T-helper 17 cell (primary cell): ENCODE measurements around the gene PKM. TPM values are rescaled to one million over a fixed set of nuclear protein-coding genes. Genes with fewer than 3 reads are reported as not detected.

ENCODE experiments used
- ATAC-seq: fragments of 150-1000 bp; cut with Tn5 transposase; 2 replicates; pipeline ENCODE4 v1.10.0; 2021; ENCODE audit warnings: mild to moderate bottlenecking, moderate library complexity
- DNase-seq, 3 donors: peaks; one replicate each; pipeline versions ENCODE4 v3.0.0 to v3.0.0-alpha.2; 2020 to 2021
- H3K9me3 ChIP-seq: one replicate; pipeline ENCODE4 v1.7.0; 2013; ENCODE audit warnings: low read length, mild to moderate bottlenecking; ENCODE audit not compliant: control insufficient read depth, poor library complexity, severe bottlenecking
- H3K27ac Mint-ChIP-seq: one replicate; pipeline ENCODE4 v1.8.0; 2022; ENCODE audit warnings: mild to moderate bottlenecking, moderate library complexity, mixed read lengths
- H3K27me3 Mint-ChIP-seq: one replicate; pipeline ENCODE4 v1.8.0; 2022; ENCODE audit warnings: mixed read lengths
- H3K36me3 Mint-ChIP-seq: one replicate; pipeline ENCODE4 v1.8.0; 2022; ENCODE audit warnings: low read depth, mixed read lengths
- H3K4me1 Mint-ChIP-seq: one replicate; pipeline ENCODE4 v1.8.0; 2022; ENCODE audit warnings: mild to moderate bottlenecking, mixed read lengths
- H3K4me3 Mint-ChIP-seq: one replicate; pipeline ENCODE4 v1.8.0; 2022; ENCODE audit warnings: mild to moderate bottlenecking, moderate library complexity, mixed read lengths
- total RNA-seq, 4 donors: library from RNA in 2 of 4; stranded (reverse) in 2 of 4; gene quantifications; one replicate each; pipeline ENCODE4 v1.2.3 and lab custom pipeline; 2022 to 2026

PKM gene
- total RNA-seq, 2 donors from 2014 or later = 343 to 428 TPM

DNA sequence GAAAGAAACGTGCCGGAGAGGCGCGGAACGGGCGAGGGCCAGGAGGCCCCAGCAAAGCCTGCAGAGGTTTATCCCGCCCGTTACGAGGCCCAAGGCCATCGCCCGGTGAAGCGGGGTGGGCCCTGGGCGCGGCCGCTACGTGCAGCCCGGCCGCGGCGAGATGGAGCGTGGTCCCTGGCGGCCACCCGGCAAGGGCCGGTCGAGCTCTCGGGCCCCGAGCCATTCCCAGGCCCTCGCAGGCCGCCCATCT is 1.1 kb downstream of the PKM start:
- peaks cover 3% of the 10 kb centered on the region for H3K36me3 Mint-ChIP-seq
- no peak for DNase-seq
- peak overlapping the region; percentile 100 for H3K27ac Mint-ChIP-seq
- H3K27me3 Mint-ChIP-seq = no peaks in the 10 kb centered on the region
- H3K4me3 Mint-ChIP-seq = peak overlapping the region; percentile 99
- H3K4me1 Mint-ChIP-seq = peaks cover 50% of the 10 kb centered on the region
- no peak for ATAC-seq
- H3K9me3 ChIP-seq = no peaks in the 10 kb centered on the region

DNA sequence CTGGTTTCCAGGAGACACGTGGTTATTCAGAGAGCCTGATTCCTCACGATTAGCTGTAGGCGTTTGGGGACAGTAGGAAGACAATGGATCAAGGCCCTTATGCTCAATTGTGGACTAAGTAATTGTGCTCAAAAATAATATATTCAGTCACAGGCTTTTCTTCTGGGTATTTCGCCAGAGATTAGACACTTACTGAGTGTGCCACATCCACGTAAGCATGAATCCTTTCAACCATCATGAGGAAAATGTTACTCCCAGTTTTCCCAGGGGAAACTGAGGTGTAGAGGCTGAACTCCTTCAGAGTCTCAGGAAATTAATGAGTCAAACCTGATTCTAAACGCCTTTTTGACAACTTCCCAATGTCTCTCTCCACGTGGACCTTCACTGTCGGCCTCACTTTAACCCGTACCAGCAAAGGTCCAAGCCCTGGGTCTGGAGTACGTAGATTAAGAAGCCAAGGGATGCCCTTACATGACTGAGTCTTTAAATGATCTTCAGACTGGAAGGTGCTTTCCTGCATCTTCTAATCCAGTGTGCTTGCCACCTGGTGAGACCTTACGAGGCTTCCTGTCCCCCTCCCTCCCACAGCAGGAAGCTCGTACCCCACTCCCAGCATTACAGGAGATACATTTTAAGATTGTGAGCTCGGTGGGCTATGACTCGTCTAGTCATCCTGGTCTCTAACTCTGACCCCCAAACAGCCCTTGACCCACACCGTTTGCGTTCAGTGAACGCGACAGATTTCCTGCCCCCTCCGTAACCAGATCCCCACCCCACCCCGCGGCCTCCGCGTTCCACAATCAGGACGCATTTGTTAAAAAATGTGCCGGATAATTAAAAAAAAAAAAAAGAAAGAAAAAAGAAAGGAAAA is 1.7 kb downstream of the PKM start:
- Mint-ChIP-seq H3K4me1 (peaks cover 51% of the 10 kb centered on the region), H3K36me3 (peaks cover 3% of the 10 kb centered on the region), H3K27me3 (no peaks in the 10 kb centered on the region), H3K4me3 (peak overlapping the region; percentile 99), H3K27ac (peak overlapping the region; percentile 100)
- DNase-seq (peak; percentile 15 to 44 (median 22)), ATAC-seq (peak; percentile 6)
- H3K9me3 ChIP-seq = no peaks in the 10 kb centered on the region

DNA sequence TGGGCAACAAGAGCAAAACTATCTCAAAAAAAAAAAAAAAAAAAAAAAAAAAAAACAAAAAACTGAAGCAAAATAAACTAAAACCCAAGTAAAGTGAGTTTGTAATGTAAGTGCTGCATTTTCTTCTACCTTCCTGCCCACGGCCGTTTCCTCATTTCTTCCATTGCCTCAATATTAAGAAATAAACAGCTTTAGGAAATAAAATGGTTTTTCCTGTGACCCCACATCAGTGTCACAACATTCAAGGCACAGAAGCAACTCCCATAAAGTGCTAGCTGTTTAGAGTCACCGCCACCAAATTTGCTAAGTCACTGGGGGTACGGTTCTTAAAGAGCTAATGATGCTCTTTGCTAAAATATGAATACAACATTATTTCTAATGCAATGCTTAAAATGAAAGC is 3.3 kb downstream of the PKM start:
- DNase-seq (no peak), ATAC-seq (no peak)
- H3K9me3 ChIP-seq = no peaks in the 10 kb centered on the region
- H3K27ac Mint-ChIP-seq = peak overlapping the region; percentile 100
- H3K27me3 Mint-ChIP-seq = no peaks in the 10 kb centered on the region
- H3K36me3 Mint-ChIP-seq = peaks cover 3% of the 10 kb centered on the region
- H3K4me1 Mint-ChIP-seq = peaks cover 60% of the 10 kb centered on the region
- peak overlapping the region; percentile 99 for H3K4me3 Mint-ChIP-seq

DNA sequence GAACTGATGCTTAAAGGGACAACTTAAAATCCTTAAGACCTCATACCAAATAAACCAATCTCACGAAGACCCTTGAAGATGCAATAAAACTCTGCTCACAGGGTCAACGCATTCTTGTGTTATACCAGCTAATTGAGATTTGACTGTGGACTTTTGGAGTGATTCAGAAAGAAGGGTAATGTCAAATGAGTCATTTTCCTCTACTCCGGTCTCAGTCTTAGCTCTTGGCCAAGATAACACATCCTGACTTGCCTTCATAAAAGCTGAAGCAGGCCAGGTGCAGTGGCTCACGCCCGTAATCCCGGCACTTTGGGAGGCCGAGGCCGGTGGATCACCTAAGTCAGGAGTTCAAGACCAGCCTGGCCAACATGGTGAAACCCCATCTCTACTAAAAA is 3.8 kb downstream of the PKM start:
- peak overlapping the region; percentile 99 for H3K4me3 Mint-ChIP-seq
- no peak for DNase-seq
- no peak for ATAC-seq
- H3K36me3 Mint-ChIP-seq = peaks cover 3% of the 10 kb centered on the region
- peaks cover 60% of the 10 kb centered on the region for H3K4me1 Mint-ChIP-seq
- peak overlapping the region; percentile 100 for H3K27ac Mint-ChIP-seq
- H3K9me3 ChIP-seq = no peaks in the 10 kb centered on the region
- H3K27me3 Mint-ChIP-seq = no peaks in the 10 kb centered on the region

DNA sequence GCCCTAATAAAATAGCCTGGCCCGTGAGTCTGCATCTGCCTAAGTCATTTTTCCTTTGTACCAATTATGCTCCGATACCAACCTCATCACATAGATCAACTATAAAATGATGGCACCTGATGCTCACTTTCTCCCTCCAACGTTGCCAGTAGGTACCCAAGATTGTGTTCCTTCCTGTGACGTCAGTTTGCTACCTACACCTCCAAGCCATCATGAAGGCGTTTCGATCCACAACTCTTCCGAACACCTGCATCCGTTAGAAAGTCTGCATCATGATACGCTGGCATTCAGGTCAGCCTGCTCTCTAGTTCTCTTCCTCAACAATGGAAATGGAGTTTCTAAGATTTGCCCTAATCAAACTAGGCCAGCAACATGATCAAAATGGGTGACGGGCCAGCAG is 7.7 kb downstream of the PKM start:
- Mint-ChIP-seq H3K27ac (peak overlapping the region; percentile 88), H3K4me1 (peaks cover 63% of the 10 kb centered on the region), H3K27me3 (no peaks in the 10 kb centered on the region), H3K36me3 (no peaks in the 10 kb centered on the region), H3K4me3 (peak overlapping the region; percentile 65)
- no peak for DNase-seq
- H3K9me3 ChIP-seq = no peaks in the 10 kb centered on the region
- no peak for ATAC-seq

DNA sequence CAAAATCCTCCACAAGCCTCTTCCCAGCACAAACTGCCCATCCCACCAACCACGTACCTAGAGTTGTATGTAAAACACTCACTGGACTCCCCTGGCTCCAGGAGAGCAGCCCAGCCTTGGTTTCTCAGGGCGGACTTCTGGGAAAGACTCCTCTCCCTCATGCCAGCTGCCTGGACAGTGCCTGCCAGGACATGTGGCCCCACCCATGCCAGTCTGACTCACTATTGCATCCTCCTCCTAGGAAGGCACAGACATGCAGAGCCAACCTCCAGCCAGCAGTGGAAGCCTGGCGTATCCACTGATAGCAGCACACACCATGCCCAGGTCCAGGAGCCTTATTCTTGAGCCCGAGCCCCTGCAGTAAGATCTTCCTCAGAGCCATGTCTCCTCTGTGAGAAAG is 8.6 kb downstream of the PKM start:
- H3K27ac Mint-ChIP-seq = peak overlapping the region; percentile 87
- H3K9me3 ChIP-seq = no peaks in the 10 kb centered on the region
- ATAC-seq (no peak), DNase-seq (no peak)
- peaks cover 58% of the 10 kb centered on the region for H3K4me1 Mint-ChIP-seq
- H3K36me3 Mint-ChIP-seq = no peaks in the 10 kb centered on the region
- H3K27me3 Mint-ChIP-seq = no peaks in the 10 kb centered on the region
- H3K4me3 Mint-ChIP-seq = peak overlapping the region; percentile 36

DNA sequence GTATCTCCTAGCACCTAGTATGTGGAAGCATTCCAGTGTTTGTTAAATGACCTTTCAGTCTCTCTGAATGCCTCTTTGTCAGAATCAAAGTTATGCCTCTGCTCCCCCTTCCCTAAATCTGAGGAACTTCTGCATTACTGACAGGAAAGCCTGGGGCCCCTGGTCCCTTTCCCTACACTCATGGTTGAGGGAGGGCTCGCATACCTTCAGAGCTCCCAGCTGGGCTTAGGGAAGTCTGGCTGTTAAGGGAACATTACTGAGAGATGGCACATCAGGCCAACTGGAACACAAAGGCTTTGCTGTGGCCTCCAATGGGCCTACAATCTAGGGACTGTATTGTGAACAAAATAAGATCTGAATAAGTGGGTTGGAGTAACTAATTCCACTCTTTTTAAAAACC is 10.3 kb downstream of the PKM start:
- DNase-seq = no peak
- ATAC-seq = no peak
- Mint-ChIP-seq H3K27me3 (no peaks in the 10 kb centered on the region), H3K27ac (peak overlapping the region; percentile 87), H3K4me1 (peaks cover 45% of the 10 kb centered on the region), H3K4me3 (no peak overlapping the region), H3K36me3 (no peaks in the 10 kb centered on the region)
- H3K9me3 ChIP-seq = no peaks in the 10 kb centered on the region

DNA sequence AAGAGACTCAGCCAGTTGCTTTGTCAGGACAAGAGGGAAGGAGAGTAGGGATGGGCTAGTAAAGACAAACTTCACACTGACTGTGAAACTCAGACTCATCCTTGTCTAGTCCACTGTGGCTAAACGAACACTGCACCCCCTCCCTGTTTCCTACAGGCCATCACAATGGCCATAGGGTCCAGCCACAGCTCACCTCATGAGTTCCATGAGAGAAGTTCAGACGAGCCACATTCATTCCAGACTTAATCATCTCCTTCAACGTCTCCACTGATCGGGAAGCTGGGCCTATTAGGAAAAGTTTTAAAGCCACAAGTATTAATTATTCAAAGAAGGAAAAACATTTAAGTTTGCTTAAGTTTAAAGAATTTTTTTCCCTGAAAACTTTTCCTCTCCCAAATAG is 13.8 kb downstream of the PKM start:
- Mint-ChIP-seq H3K4me3 (no peak overlapping the region), H3K27me3 (no peaks in the 10 kb centered on the region), H3K4me1 (peaks cover 25% of the 10 kb centered on the region), H3K36me3 (no peaks in the 10 kb centered on the region), H3K27ac (peak overlapping the region; percentile 49)
- DNase-seq = no peak
- H3K9me3 ChIP-seq = no peaks in the 10 kb centered on the region
- no peak for ATAC-seq

DNA sequence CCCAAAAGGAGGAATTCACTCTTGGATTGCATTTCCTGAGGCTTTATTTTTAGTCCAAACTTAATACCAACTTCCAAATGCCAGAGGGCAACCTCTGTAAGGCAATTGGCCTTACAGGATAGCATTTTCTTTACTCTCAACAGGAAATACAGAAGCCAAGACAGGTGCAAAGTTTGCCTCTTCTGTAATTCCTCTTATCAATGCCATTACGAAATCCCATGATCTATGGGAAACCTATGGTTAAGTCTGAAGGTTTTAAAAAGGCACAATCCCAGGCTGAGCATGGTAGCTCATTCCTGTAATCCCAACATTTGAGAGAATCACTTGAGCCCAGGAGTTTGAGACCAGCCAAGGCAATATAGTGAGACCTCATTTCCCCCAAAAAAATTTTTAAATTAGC is 14.9 kb downstream of the PKM start:
- Mint-ChIP-seq H3K4me3 (no peak overlapping the region), H3K4me1 (peaks cover 15% of the 10 kb centered on the region), H3K36me3 (no peaks in the 10 kb centered on the region), H3K27me3 (no peaks in the 10 kb centered on the region), H3K27ac (no peak overlapping the region)
- H3K9me3 ChIP-seq = no peaks in the 10 kb centered on the region
- ATAC-seq (no peak), DNase-seq (no peak)

DNA sequence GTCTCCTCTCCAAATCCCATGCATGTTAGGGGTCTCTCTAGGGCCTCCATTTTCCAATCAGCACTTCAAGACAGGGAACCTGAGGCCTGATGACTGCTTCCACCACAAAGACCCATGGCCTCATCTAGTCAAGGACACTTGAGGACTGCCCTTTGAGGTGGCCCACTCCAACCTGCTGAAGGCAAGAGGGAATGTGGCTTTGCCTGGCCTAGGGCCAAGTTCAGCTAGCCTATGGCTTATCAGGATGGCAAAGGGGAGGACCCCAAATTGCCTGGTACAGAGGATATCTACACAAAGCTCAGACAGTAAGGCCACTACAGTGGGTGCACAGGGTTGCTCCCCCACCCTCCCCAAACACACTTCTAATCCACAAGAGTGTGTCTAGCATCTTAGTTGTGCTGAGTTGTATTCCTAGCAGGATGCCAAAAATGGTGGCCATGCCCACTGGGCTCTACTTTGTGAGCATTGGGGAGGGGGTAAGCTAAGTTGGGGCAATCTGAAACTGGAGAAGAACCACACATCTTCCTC is 23.4 kb downstream of the PKM start:
- DNase-seq (no peak), ATAC-seq (no peak)
- Mint-ChIP-seq H3K4me3 (no peak overlapping the region), H3K27ac (peak overlapping the region; percentile 16), H3K4me1 (peaks cover 7% of the 10 kb centered on the region), H3K27me3 (no peaks in the 10 kb centered on the region), H3K36me3 (peaks cover 15% of the 10 kb centered on the region)
- no peaks in the 10 kb centered on the region for H3K9me3 ChIP-seq

DNA sequence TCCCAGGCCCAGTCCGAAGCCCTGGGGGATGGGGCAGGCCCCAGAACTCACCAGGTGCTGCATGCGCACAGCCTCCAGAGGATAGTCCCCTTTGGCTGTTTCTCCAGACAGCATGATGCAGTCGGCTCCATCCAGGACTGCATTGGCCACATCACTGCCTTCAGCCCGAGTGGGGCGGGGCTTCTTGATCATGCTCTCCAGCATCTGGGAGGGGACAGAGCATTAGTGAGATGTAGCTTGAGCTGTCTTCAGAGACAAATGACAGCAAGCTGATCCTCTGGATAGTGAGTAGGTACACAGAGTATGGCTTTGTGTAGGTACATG is 24.4 kb downstream of the PKM start:
- no peak for DNase-seq
- no peak overlapping the region for H3K27ac Mint-ChIP-seq
- no peaks in the 10 kb centered on the region for H3K9me3 ChIP-seq
- ATAC-seq = no peak
- no peaks in the 10 kb centered on the region for H3K27me3 Mint-ChIP-seq
- peaks cover 7% of the 10 kb centered on the region for H3K4me1 Mint-ChIP-seq
- peaks cover 15% of the 10 kb centered on the region for H3K36me3 Mint-ChIP-seq
- H3K4me3 Mint-ChIP-seq = no peak overlapping the region

DNA sequence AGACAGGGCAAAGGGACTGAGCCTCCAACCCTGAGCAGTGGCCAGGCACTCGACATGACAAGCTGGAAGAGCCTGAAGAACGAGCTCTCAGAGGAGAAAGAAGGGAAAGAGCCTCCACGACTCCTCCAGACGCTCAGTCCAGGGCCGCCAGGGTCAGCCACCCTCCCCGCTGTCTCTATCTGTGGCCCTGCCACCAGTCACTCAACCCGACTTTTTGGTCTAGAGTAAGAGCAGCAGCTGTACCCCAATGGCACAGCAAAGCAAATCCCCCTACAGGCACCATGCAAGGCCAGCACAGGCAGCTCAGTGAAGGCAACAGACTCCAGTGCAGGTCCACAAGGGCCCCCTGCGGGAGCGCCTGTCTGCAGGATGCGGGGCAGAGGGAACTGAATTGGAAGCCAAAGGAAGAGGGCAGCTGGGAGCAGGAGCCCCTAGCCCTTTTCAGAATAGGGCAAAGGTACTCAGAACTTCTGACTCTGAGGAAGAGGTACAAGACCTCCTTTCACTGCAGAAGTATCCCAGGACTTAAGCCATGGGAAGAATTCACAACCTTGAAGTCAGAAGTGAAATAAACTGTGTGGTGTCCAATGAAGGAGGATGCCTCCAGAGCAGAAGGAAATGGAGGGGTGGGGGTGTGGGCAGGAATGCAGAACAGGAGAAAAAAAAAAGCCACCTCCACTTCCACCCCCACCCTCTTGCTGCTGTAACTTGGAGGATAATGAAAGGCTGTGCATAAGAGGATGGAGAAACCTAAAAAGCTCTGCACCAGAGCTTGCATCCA is 24.9 kb downstream of the PKM start:
- peaks cover 7% of the 10 kb centered on the region for H3K4me1 Mint-ChIP-seq
- no peaks in the 10 kb centered on the region for H3K9me3 ChIP-seq
- H3K27me3 Mint-ChIP-seq = no peaks in the 10 kb centered on the region
- peaks cover 15% of the 10 kb centered on the region for H3K36me3 Mint-ChIP-seq
- H3K27ac Mint-ChIP-seq = no peak overlapping the region
- no peak for ATAC-seq
- no peak overlapping the region for H3K4me3 Mint-ChIP-seq
- DNase-seq = no peak

DNA sequence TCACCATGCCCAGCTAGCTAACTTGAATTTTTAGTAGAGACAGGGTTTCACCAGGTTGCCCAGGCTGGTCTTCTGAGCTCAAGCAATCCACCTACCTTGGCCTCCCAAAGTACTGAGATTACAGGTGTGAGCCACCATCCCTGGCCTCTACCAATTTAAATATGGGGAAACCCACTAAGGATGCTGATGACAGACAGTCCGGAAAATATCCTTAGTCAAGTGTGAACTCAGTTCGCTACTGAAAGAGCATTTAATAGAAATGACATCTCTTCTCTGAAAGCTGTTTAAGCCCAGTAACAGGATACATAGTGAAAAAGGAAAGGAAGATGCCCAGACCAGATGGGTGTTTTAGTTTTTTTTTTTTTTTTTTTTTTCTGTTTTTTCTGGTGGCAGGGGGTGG is 25.7 kb downstream of the PKM start:
- DNase-seq (no peak), ATAC-seq (no peak)
- no peaks in the 10 kb centered on the region for H3K9me3 ChIP-seq
- Mint-ChIP-seq H3K27me3 (no peaks in the 10 kb centered on the region), H3K36me3 (peaks cover 15% of the 10 kb centered on the region), H3K4me1 (peaks cover 12% of the 10 kb centered on the region), H3K27ac (peak overlapping the region; percentile 27), H3K4me3 (no peak overlapping the region)

DNA sequence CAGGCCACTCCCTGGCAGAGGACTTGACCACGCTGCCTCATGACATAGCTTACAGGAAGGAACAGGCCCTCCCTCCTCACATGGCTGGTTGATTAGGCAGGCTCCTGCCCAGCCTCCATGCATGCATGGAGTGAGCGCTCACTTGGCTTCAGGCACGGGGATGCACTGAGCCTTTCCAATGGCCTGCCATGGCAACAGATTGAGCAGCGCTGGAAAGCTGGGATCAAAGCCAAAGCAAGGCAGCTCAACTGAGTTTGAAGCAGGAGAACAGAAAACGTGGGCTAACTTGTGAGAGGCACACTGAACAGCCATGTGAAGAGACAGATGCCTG is 27.5 kb downstream of the PKM start:
- Mint-ChIP-seq H3K27me3 (no peaks in the 10 kb centered on the region), H3K27ac (peak overlapping the region; percentile 47), H3K4me3 (no peak overlapping the region), H3K36me3 (peaks cover 15% of the 10 kb centered on the region), H3K4me1 (peaks cover 13% of the 10 kb centered on the region)
- DNase-seq (no peak), ATAC-seq (no peak)
- H3K9me3 ChIP-seq = no peaks in the 10 kb centered on the region
